PFSK-1 (cell line): ENCODE measurements around the gene TMEM174.

Experiments used
- FOXP2 ChIP-seq: optimal IDR thresholded peaks from 2 replicates; pipeline ENCODE3; 2011; ENCODE audit warnings: borderline replicate concordance, control low read depth, inconsistent platforms; ENCODE audit not compliant: insufficient read depth; ENCODE audit errors: extremely low read length, extremely low read depth
- POLR2AphosphoS5 ChIP-seq: IDR thresholded peaks from 2 replicates; pipeline ENCODE4 v1.6.1; 2012; ENCODE audit warnings: low read depth, mild to moderate bottlenecking, control low read depth, low read length, moderate library complexity
- SIN3A ChIP-seq: IDR thresholded peaks from 2 replicates; pipeline ENCODE4 v1.6.1; 2012; ENCODE audit warnings: mild to moderate bottlenecking, low read length, moderate library complexity, borderline replicate concordance; ENCODE audit not compliant: insufficient read depth
- TAF1 ChIP-seq: IDR thresholded peaks from 2 replicates; pipeline ENCODE4 v1.6.1; 2012; ENCODE audit warnings: low read length, control low read depth, borderline replicate concordance; ENCODE audit not compliant: insufficient read depth
- TF ChIP-seq, protein P1 (sequence below), 2 experiments: IDR thresholded peaks; 2 replicates each; pipeline versions ENCODE4 v1.6.1 to v1.8.0; 2011 to 2012; ENCODE audit warnings: low read depth in 2 of 2, low read length in 2 of 2, control low read depth in 1 of 2, inconsistent platforms in 1 of 2, mild to moderate bottlenecking in 1 of 2, moderate library complexity in 1 of 2; ENCODE audit not compliant: insufficient read depth in 1 of 2

The TMEM174 gene

DNA sequence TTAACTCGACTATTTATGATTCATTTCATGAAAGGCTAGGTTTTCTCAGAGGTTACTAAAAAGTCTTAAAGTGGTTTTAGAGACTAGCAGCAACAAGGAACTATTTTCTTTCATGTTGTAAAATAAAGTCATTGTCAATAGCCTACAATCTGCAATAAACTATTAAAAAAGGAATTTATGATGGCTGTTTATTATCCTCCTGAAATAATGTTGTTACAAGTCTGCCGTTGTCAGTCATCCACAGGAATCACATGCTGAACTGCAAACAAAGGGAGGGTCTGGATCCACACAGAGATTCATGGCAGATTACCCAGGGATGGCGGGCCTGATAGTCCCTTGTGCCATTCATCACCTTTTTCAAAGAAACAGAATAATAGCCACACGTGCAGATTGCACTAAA, 49.2 kb downstream of the TMEM174 start:
- TF ChIP-seq, protein P1, sequence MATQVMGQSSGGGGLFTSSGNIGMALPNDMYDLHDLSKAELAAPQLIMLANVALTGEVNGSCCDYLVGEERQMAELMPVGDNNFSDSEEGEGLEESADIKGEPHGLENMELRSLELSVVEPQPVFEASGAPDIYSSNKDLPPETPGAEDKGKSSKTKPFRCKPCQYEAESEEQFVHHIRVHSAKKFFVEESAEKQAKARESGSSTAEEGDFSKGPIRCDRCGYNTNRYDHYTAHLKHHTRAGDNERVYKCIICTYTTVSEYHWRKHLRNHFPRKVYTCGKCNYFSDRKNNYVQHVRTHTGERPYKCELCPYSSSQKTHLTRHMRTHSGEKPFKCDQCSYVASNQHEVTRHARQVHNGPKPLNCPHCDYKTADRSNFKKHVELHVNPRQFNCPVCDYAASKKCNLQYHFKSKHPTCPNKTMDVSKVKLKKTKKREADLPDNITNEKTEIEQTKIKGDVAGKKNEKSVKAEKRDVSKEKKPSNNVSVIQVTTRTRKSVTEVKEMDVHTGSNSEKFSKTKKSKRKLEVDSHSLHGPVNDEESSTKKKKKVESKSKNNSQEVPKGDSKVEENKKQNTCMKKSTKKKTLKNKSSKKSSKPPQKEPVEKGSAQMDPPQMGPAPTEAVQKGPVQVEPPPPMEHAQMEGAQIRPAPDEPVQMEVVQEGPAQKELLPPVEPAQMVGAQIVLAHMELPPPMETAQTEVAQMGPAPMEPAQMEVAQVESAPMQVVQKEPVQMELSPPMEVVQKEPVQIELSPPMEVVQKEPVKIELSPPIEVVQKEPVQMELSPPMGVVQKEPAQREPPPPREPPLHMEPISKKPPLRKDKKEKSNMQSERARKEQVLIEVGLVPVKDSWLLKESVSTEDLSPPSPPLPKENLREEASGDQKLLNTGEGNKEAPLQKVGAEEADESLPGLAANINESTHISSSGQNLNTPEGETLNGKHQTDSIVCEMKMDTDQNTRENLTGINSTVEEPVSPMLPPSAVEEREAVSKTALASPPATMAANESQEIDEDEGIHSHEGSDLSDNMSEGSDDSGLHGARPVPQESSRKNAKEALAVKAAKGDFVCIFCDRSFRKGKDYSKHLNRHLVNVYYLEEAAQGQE (IDR thresholded peaks at IDR 0.05; ENCODE audit: insufficient read depth in 1 of 2, low read depth in 2 of 2, low read length in 2 of 2): no peak
- TF ChIP-seq SIN3A: no peak
- TF ChIP-seq FOXP2: no peak
- no peak for TF ChIP-seq POLR2AphosphoS5
- no peak for TF ChIP-seq TAF1
